GM23338 (cell line): ENCODE results near the gene KCTD1. TPM values are rescaled to one million over a fixed set of nuclear protein-coding genes. Genes with fewer than 3 reads are reported as not detected.

Source experiments
- ATAC-seq: fragments of 200-7000 bp; cut with Tn5 transposase; 3 replicates; pipeline ENCODE4 v1.9.1; 2020
- DNase-seq: peaks from one replicate; pipeline ENCODE4 v3.0.0-alpha.2; 2015; ENCODE audit warnings: low spot score
- H2AFZ ChIP-seq: fragments of 200-600 bp; sonication (generic); 2 replicates; pipeline ENCODE4 v1.8.0; 2016; ENCODE audit warnings: antibody characterized with exemption, mild to moderate bottlenecking, moderate library complexity
- H3F3A ChIP-seq: fragments of 200-600 bp; sonication (generic); replicated peaks from 2 replicates; pipeline ENCODE4 v1.8.0; 2017; ENCODE audit warnings: antibody characterized with exemption, mixed run types, low read depth
- H3K27ac ChIP-seq: fragments of 200-600 bp; sonication (generic); 2 replicates; pipeline ENCODE4 v1.6.1; 2016; ENCODE audit warnings: low read depth
- H3K27me3 ChIP-seq: fragments of 200-600 bp; sonication (generic); 2 replicates; pipeline ENCODE4 v1.8.0; 2016; ENCODE audit warnings: mild to moderate bottlenecking, mixed run types, moderate library complexity; ENCODE audit not compliant: insufficient read depth
- H3K36me3 ChIP-seq: fragments of 200-600 bp; sonication (generic); 2 replicates; pipeline ENCODE4 v1.8.0; 2016; ENCODE audit warnings: mild to moderate bottlenecking; ENCODE audit not compliant: insufficient read depth
- H3K4me1 ChIP-seq: fragments of 200-600 bp; sonication (generic); 2 replicates; pipeline ENCODE4 v1.8.0; 2016; ENCODE audit warnings: mild to moderate bottlenecking, moderate library complexity; ENCODE audit not compliant: insufficient read depth
- H3K4me2 ChIP-seq: fragments of 200-600 bp; sonication (generic); 2 replicates; pipeline ENCODE4 v1.7.1; 2017; ENCODE audit warnings: mixed run types
- H3K4me3 ChIP-seq: fragments of 200-600 bp; sonication (generic); 2 replicates; pipeline ENCODE4 v1.6.1; 2016; ENCODE audit warnings: mixed run types
- H3K79me2 ChIP-seq: fragments of 200-600 bp; sonication (generic); replicated peaks from 2 replicates; pipeline ENCODE4 v1.8.0; 2017; ENCODE audit warnings: mild to moderate bottlenecking; ENCODE audit not compliant: insufficient read depth
- H3K9me2 ChIP-seq: fragments of 200-600 bp; sonication (generic); 2 replicates; pipeline ENCODE4 v1.8.0; 2017; ENCODE audit not compliant: insufficient read depth
- H4K20me1 ChIP-seq: fragments of 200-600 bp; sonication (generic); replicated peaks from 2 replicates; pipeline ENCODE4 v1.8.0; 2017; ENCODE audit warnings: mild to moderate bottlenecking; ENCODE audit not compliant: insufficient read depth
- H3K27ac Mint-ChIP-seq: 2 replicates; pipeline ENCODE4 v1.8.0; 2020; ENCODE audit warnings: inconsistent platforms, mild to moderate bottlenecking, moderate library complexity, mixed read lengths
- H3K27me3 Mint-ChIP-seq: 3 replicates; pipeline ENCODE4 v1.8.0; 2022; ENCODE audit warnings: low read depth, mild to moderate bottlenecking, moderate library complexity, mixed read lengths, inconsistent platforms; ENCODE audit not compliant: insufficient read depth, poor library complexity
- H3K36me3 Mint-ChIP-seq: 3 replicates; pipeline ENCODE4 v1.8.0; 2021; ENCODE audit warnings: low read depth, mild to moderate bottlenecking, inconsistent platforms, moderate library complexity, mixed read lengths
- H3K4me1 Mint-ChIP-seq: 3 replicates; pipeline ENCODE4 v1.8.0; 2020; ENCODE audit warnings: mild to moderate bottlenecking, inconsistent platforms, mixed read lengths
- H3K4me3 Mint-ChIP-seq: 3 replicates; pipeline ENCODE4 v1.8.0; 2021; ENCODE audit warnings: moderate library complexity, mild to moderate bottlenecking, inconsistent platforms, mixed read lengths
- H3K9me3 Mint-ChIP-seq: 3 replicates; pipeline ENCODE4 v1.8.0; 2020; ENCODE audit warnings: moderate library complexity, mild to moderate bottlenecking, inconsistent platforms, mixed read lengths
- CREB1 ChIP-seq: fragments of 250-450 bp; sonication (Bioruptor Pico); IDR thresholded peaks from 2 replicates; pipeline ENCODE4 v1.5.0; 2020; ENCODE audit warnings: low read depth, mild to moderate bottlenecking, moderate library complexity
- EZH2 ChIP-seq: fragments of 200-600 bp; sonication (generic); IDR thresholded peaks from one replicate; pipeline ENCODE4 v1.8.0; 2017; ENCODE audit warnings: antibody characterized with exemption, mild to moderate bottlenecking, low read depth; ENCODE audit not compliant: unreplicated experiment
- JUNB ChIP-seq: IDR thresholded peaks from one replicate; pipeline ENCODE4 v1.6.1; 2016; ENCODE audit warnings: antibody characterized with exemption; ENCODE audit not compliant: unreplicated experiment
- NANOG ChIP-seq: IDR thresholded peaks from 2 replicates; pipeline ENCODE4 v1.6.1; 2016; ENCODE audit warnings: antibody characterized with exemption, borderline replicate concordance
- POLR2AphosphoS5 ChIP-seq: IDR thresholded peaks from 2 replicates; pipeline ENCODE4 v1.6.1; 2016; ENCODE audit warnings: antibody characterized with exemption, low read depth
- STAT1 ChIP-seq: IDR thresholded peaks from one replicate; pipeline ENCODE4 v1.6.1; 2016; ENCODE audit warnings: antibody characterized with exemption; ENCODE audit not compliant: unreplicated experiment
- ZNF331 ChIP-seq: fragments of 250-450 bp; sonication (Bioruptor Pico); IDR thresholded peaks from 2 replicates; pipeline ENCODE4 v1.5.0; 2020; ENCODE audit warnings: low read depth, mild to moderate bottlenecking, moderate library complexity
- polyA plus RNA-seq: library from polyadenylated mRNA; unstranded; fragments of >200 nt; fragmentation: Nextera tagmentation; extraction: Ambion mirVana; gene quantifications from 2 replicates; pipeline ENCODE4 v1.2.1, GENCODE V29; 2016
- total RNA-seq: library from RNA; depleted of rRNA; stranded (reverse); fragments of >200 nt; shearing (Covaris generic); gene quantifications from 2 replicates; pipeline ENCODE4 v1.2.3, GENCODE V29; 2014
- TF ChIP-seq, protein P1 (sequence below): IDR thresholded peaks from one replicate; pipeline ENCODE4 v1.6.1; 2018; ENCODE audit warnings: antibody characterized with exemption; ENCODE audit not compliant: unreplicated experiment
- TF ChIP-seq, protein P2 (sequence below): fragments of 250-450 bp; sonication (Bioruptor Pico); IDR thresholded peaks from 2 replicates; pipeline ENCODE4 v1.5.0; 2020; ENCODE audit warnings: mild to moderate bottlenecking, moderate library complexity
- TF ChIP-seq, protein P3 (sequence below), 2 experiments: fragments of 200-600 bp in 1 of 2; sonication (generic) in 1 of 2; conservative IDR thresholded peaks; 2 replicates each; pipeline versions ENCODE4 v1.5.1 to v1.6.1; 2016 to 2017; ENCODE audit warnings: antibody characterized with exemption in 2 of 2, low read depth in 2 of 2, mild to moderate bottlenecking in 2 of 2, moderate library complexity in 1 of 2

KCTD1 gene
- total and polyA plus RNA-seq, 2 experiments from 2014 or later, result 7.1 to 20.5 TPM

GRCh38 chr18:26461405-26461804 is 86.9 kb downstream of the KCTD1 start:
- Histone ChIP-seq H3K36me3 (no peaks in the 10 kb centered on the region), H4K20me1 (no peaks in the 10 kb centered on the region), H3K27ac (no peak overlapping the region), H3K4me2 (no peak overlapping the region), H3K4me3 (no peak overlapping the region), H3K4me1 (peaks cover 13% of the 10 kb centered on the region), H3K79me2 (no peaks in the 10 kb centered on the region), H3F3A (no peaks in the 10 kb centered on the region), H2AFZ (no peak overlapping the region), H3K9me2 (no peaks in the 10 kb centered on the region), H3K27me3 (no peaks in the 10 kb centered on the region)
- 0 out of 2 replicates have a peak overlapping the region, but pooled peaks have one; percentile 37 for H3K27ac Mint-ChIP-seq
- TF ChIP-seq ZNF331 (no peak), NANOG (no peak), STAT1 (no peak), POLR2AphosphoS5 (no peak), EZH2 (no peak), CREB1 (no peak), JUNB (no peak)
- TF ChIP-seq, protein P1, sequence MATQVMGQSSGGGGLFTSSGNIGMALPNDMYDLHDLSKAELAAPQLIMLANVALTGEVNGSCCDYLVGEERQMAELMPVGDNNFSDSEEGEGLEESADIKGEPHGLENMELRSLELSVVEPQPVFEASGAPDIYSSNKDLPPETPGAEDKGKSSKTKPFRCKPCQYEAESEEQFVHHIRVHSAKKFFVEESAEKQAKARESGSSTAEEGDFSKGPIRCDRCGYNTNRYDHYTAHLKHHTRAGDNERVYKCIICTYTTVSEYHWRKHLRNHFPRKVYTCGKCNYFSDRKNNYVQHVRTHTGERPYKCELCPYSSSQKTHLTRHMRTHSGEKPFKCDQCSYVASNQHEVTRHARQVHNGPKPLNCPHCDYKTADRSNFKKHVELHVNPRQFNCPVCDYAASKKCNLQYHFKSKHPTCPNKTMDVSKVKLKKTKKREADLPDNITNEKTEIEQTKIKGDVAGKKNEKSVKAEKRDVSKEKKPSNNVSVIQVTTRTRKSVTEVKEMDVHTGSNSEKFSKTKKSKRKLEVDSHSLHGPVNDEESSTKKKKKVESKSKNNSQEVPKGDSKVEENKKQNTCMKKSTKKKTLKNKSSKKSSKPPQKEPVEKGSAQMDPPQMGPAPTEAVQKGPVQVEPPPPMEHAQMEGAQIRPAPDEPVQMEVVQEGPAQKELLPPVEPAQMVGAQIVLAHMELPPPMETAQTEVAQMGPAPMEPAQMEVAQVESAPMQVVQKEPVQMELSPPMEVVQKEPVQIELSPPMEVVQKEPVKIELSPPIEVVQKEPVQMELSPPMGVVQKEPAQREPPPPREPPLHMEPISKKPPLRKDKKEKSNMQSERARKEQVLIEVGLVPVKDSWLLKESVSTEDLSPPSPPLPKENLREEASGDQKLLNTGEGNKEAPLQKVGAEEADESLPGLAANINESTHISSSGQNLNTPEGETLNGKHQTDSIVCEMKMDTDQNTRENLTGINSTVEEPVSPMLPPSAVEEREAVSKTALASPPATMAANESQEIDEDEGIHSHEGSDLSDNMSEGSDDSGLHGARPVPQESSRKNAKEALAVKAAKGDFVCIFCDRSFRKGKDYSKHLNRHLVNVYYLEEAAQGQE, result no peak
- TF ChIP-seq, protein P2, sequence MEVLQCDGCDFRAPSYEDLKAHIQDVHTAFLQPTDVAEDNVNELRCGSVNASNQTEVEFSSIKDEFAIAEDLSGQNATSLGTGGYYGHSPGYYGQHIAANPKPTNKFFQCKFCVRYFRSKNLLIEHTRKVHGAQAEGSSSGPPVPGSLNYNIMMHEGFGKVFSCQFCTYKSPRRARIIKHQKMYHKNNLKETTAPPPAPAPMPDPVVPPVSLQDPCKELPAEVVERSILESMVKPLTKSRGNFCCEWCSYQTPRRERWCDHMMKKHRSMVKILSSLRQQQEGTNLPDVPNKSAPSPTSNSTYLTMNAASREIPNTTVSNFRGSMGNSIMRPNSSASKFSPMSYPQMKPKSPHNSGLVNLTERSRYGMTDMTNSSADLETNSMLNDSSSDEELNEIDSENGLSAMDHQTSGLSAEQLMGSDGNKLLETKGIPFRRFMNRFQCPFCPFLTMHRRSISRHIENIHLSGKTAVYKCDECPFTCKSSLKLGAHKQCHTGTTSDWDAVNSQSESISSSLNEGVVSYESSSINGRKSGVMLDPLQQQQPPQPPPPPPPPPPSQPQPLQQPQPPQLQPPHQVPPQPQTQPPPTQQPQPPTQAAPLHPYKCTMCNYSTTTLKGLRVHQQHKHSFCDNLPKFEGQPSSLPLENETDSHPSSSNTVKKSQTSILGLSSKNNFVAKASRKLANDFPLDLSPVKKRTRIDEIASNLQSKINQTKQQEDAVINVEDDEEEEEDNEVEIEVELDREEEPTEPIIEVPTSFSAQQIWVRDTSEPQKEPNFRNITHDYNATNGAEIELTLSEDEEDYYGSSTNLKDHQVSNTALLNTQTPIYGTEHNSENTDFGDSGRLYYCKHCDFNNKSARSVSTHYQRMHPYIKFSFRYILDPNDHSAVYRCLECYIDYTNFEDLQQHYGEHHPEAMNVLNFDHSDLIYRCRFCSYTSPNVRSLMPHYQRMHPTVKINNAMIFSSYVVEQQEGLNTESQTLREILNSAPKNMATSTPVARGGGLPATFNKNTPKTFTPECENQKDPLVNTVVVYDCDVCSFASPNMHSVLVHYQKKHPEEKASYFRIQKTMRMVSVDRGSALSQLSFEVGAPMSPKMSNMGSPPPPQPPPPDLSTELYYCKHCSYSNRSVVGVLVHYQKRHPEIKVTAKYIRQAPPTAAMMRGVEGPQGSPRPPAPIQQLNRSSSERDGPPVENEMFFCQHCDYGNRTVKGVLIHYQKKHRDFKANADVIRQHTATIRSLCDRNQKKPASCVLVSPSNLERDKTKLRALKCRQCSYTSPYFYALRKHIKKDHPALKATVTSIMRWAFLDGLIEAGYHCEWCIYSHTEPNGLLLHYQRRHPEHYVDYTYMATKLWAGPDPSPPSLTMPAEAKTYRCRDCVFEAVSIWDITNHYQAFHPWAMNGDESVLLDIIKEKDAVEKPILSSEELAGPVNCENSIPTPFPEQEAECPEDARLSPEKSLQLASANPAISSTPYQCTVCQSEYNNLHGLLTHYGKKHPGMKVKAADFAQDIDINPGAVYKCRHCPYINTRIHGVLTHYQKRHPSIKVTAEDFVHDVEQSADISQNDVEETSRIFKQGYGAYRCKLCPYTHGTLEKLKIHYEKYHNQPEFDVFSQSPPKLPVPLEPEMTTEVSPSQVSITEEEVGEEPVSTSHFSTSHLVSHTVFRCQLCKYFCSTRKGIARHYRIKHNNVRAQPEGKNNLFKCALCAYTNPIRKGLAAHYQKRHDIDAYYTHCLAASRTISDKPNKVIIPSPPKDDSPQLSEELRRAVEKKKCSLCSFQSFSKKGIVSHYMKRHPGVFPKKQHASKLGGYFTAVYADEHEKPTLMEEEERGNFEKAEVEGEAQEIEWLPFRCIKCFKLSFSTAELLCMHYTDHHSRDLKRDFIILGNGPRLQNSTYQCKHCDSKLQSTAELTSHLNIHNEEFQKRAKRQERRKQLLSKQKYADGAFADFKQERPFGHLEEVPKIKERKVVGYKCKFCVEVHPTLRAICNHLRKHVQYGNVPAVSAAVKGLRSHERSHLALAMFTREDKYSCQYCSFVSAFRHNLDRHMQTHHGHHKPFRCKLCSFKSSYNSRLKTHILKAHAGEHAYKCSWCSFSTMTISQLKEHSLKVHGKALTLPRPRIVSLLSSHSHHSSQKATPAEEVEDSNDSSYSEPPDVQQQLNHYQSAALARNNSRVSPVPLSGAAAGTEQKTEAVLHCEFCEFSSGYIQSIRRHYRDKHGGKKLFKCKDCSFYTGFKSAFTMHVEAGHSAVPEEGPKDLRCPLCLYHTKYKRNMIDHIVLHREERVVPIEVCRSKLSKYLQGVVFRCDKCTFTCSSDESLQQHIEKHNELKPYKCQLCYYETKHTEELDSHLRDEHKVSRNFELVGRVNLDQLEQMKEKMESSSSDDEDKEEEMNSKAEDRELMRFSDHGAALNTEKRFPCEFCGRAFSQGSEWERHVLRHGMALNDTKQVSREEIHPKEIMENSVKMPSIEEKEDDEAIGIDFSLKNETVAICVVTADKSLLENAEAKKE (CRISPR knock-in tag), result no peak
- TF ChIP-seq, protein P3, sequence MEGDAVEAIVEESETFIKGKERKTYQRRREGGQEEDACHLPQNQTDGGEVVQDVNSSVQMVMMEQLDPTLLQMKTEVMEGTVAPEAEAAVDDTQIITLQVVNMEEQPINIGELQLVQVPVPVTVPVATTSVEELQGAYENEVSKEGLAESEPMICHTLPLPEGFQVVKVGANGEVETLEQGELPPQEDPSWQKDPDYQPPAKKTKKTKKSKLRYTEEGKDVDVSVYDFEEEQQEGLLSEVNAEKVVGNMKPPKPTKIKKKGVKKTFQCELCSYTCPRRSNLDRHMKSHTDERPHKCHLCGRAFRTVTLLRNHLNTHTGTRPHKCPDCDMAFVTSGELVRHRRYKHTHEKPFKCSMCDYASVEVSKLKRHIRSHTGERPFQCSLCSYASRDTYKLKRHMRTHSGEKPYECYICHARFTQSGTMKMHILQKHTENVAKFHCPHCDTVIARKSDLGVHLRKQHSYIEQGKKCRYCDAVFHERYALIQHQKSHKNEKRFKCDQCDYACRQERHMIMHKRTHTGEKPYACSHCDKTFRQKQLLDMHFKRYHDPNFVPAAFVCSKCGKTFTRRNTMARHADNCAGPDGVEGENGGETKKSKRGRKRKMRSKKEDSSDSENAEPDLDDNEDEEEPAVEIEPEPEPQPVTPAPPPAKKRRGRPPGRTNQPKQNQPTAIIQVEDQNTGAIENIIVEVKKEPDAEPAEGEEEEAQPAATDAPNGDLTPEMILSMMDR (conservative IDR thresholded peaks at IDR 0.05; ENCODE audit: low read depth in 2 of 2), result no peak
- peaks cover 16% of the 10 kb centered on the region for H3K27me3 Mint-ChIP-seq
- ATAC-seq, result no peak
- H3K36me3 Mint-ChIP-seq, result peaks cover 2% of the 10 kb centered on the region; the same call in 1 of the 3 replicates
- H3K4me3 Mint-ChIP-seq, result no peak overlapping the region
- no peak for DNase-seq
- H3K4me1 Mint-ChIP-seq, result peaks cover 15% of the 10 kb centered on the region
- no peaks in the 10 kb centered on the region for H3K9me3 Mint-ChIP-seq
